HG02885 (cell line): ENCODE data around the gene MIA3.

Source experiments
- ATAC-seq: cut with Tn5 transposase; IDR thresholded peaks from one replicate; pipeline ENCODE4 v1.9.1; 2021; ENCODE audit warnings: mild to moderate bottlenecking; ENCODE audit not compliant: unreplicated experiment, poor library complexity

MIA3 gene

DNA sequence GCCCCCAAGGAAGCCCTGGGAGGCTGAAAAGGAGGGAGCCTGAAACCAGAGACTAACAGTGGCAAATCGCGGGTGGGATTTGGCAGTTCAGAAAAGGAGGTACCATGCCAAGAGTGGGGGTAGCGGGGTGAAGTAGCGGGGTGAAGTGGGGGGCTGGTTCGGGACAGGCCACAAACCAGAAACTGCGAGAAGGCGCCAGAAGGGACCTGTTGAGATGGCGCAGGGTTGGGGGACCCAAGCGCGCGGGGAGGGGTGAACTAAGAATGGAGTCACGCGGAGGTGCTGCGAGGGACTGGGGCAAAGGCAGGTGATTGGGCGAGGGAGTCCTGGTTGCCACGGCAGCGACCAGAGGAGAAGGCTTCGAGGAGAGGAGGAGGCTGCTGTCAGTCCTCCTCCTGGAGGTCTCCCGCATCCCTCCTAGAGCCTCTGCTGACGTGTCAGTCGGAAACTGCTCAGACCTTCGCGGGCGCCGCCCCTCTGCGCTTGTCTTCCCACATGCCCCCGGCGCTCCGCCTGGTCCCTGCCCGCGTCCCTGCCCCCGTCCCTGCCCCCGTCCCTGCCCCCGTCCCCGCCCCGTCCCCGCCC lies 438 bp upstream of the MIA3 start:
- ATAC-seq = peak; percentile 87

DNA sequence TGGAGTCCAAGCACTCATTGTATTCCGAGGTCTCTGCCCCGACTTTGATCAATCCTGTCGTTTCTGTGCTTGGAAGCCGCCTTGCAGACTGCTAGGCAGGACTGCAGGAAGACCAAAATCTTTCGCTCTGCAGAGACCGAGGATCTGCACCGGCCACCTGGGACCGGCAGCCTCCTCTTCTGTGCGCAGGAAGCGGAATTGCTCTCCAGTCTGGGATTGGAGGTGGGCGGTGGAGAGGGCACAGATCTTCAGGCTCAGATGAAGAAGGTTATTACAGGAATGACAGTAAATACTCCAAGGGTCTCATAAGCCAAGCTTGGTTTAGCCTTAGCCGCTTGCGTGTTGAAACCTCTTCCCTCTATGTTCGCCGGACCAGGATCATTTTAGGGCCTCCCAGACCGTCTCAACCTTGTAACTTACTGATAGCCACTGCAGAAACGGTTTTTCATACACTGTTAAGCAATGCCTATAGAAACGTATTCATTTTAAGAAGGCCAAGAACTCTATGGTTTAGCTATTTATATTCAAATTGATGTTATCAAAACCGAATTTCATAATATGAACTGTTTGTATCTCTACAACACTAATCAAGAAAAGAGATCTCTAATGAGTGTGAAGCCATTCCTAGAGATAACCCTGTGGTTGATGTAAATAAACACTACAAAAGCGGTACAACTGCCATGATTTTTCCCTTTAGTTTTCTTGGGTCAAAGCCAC lies 1.1 kb downstream of the MIA3 start:
- ATAC-seq = no peak

DNA sequence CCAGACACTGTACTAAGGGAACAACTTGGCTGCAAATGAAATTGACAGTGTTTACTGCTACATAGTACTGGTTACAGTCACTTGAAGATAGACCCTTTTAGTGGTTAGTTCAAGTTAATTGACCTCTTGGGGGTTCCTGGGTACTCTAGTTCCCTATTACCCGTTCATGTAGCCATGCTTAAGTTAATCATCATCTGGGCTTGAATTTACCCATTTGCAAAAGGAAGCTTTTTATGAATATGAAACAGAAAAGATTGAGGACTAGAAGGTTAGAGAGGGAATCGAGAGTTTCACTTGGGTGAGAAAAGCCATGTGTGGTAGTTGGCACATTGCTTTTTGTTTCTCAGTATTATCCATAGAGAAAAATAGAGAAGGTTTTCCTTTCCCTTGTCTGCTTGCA lies 2.7 kb downstream of the MIA3 start:
- no peak for ATAC-seq

DNA sequence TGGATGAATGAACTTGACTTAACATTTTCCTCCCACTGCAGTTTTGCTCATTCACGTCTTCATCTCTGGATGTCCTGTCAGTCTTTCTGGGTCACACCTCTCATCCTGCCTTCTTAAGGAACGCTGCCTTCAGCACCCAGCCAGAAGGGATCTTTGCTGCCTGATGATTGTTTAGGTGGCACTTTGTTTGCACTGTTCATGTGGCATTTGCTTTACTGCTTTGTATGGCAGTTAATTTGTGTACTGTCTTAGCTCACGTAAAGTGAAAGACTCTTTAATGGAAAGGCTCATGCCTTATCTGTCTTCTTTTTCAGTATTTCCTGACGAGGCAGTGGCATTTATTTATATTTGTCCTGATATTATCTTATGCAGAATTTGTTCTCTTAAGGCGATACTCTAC lies 4.9 kb downstream of the MIA3 start:
- ATAC-seq = no peak

DNA sequence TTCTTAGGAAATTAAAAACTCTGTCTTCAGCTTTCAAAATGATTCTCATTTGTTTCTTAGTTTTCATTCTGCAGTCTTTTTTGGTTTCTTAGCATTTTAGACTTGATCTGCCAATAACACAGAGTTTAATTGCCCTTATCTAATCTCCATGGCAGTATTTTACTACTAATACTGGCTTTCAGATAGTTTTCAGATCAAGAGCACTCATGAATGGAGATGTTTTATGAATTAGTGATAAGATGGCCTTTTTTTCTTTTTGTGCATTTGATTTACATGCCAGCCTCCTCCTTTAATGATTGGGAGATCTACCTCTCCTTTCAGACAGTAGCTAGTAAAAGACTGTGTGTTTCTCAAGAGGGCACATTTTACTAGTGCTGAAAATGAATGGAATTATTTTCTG lies 5.6 kb downstream of the MIA3 start:
- ATAC-seq = no peak

DNA sequence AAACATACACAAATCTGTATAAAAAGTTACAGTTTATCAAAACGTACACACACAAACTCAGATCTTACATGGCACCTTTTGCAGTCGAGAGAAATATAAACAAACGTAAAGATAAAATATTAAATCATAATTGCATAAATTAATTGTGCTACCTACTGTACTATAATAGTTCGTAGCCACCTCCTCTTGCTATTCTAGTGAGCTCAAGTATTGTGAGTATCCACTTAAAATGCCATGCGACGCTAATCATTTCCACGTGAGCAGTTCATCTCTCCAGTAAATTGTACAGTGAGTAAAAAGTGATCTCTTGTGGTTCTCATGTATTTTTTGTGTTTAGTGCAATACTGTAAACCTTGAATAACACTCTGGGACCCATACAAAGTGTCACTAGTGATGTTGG lies 6.3 kb downstream of the MIA3 start:
- no peak for ATAC-seq

DNA sequence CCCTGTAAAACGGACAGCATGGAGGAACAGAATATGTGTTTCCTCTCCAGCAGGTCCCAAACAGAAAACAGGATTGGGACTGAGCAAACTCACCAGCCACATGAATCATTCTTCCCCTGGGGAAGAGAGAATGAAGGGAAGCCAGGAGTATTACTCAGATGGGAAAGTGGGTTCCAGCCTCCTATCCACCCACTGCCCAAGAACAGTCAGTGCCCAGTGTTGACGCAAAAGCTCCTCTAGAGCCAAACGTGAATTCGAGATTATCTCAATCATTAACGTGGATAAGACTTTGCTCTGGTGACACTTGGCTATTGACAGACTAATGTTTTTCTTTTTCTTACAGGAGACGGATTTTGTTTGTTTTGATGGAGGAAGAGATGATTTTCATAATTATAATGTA lies 9.3 kb downstream of the MIA3 start:
- no peak for ATAC-seq

DNA sequence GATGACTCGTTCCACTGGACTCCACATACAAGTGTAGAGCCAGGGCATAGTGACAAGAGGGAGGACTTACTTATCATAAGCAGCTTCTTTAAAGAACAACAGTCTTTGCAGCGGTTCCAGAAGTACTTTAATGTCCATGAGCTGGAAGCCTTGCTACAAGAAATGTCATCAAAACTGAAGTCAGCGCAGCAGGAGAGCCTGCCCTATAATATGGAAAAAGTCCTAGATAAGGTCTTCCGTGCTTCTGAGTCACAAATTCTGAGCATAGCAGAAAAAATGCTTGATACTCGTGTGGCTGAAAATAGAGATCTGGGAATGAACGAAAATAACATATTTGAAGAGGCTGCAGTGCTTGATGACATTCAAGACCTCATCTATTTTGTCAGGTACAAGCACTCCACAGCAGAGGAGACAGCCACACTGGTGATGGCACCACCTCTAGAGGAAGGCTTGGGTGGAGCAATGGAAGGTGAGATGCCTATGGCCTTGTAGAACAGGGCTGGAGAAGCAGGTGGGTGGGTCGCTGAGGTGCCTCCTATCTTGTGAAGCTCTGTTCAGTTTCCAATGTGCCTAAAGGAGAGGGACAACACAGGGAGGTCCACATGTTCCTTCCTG lies 12.1 kb downstream of the MIA3 start:
- no peak for ATAC-seq

DNA sequence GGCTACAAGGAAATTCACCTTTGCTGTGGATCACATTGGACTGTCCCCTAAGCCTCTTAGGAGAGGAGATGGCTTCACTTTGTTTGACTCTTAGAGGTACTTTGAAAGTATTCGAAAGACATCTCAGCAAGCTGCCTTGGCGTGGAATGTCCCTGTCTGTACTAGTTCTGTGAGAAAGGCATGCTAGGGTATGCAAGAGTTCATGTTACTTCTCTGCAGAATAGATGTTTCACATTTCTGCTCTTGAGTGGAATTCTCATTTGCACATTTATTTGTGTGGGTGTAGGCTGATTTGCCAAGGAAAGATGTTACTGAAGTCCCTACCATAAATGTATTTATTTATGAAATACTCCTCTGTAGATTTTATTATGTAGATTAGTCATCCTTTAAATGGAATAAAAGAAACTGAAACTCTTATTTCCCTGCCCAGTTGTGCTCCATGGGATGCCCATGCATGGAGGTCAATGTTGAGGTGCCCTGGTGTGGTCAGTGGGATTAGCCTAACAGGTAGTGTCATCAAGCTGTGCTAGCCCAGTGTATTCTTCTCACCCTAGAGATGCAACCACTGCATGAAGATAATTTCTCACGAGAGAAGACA lies 13.8 kb downstream of the MIA3 start:
- no peak for ATAC-seq

DNA sequence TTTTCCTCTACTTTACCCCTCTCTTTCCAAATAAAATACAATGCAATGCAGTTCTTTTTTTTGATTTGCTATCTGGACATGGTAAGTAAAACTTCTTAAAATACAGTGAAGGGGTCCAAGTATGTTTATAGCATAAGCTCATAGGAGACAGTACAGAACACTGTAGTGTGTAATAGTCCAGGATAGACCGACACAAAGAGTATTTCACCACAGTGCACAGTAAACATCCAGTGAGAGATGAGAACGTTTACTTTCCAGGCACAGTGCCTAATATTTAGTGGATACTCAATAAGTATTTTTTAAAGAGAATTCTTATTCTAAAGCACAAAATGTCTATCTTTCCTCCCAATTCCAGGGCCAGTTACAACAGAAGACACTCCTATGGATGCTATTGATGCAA lies 14.9 kb downstream of the MIA3 start:
- no peak for ATAC-seq

DNA sequence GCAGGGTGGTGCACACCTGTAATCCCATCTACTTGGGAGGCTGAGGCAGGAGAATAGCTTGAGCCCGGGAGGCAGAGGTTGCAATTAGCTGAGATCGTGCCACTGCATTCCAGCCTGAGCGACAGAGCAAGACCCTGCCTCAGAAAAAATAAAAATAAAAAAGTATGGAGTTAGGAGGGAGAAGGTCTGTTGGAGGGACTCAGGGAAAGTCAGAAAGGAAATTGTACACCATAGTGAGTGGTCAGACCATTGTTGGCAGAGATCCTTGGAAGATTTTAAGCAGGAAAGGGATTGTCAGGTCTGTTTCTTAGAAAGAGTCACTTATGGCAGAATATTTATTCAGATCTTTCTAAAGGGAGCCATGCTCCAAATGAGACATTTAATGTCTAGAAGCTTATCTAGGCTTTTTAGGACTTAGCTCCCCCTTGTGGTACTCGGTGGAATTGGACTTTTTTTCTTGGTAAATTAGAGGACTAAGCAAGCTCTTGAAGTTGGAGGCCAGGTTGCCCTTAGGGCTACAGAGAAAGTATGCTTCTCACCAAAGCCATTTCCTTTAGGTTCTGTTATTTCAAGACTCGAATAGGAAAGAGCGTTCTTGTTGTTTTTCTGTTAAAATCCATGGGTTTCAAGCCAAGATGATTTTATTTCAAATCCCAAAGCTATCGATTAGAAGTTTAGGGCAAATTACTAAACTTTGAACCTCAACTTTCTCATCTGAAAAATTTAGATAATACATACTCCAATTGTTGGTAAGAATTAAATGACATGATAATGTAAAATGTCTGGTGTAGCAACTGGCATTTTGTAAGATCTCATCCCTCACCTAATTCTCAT lies 16.5 kb downstream of the MIA3 start:
- no peak for ATAC-seq

DNA sequence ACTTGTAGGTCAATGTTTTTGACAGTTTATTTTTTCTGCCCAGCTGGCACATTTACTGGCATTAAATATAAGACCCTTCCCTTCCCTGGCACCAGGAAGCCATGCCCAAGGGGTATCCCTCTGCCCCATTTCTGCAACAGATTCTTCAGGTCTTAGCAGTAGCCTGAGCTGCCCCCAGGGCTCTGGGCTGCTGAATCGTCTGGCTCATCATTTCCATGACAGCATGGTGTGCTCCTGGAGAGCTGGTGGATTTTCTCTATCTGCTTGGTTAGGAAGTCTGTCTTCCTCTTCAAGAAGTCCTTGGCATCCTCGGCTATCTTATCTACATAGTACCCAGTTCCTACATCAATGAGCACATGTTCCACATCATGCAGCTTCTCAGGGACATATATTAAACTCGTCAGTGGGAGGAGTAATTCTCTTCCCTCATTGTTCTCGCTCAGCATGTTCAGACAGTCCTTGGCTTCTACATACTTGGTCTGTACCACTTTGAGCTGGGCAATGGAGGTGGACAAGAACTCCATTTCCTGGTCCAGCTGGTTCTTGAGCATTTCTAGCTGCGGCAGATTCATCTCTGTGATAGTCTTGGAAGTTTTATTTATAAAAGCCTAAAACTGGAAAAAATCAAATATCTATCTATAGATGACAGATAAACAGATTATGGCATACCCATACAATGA lies 23.5 kb downstream of the MIA3 start:
- ATAC-seq = no peak

DNA sequence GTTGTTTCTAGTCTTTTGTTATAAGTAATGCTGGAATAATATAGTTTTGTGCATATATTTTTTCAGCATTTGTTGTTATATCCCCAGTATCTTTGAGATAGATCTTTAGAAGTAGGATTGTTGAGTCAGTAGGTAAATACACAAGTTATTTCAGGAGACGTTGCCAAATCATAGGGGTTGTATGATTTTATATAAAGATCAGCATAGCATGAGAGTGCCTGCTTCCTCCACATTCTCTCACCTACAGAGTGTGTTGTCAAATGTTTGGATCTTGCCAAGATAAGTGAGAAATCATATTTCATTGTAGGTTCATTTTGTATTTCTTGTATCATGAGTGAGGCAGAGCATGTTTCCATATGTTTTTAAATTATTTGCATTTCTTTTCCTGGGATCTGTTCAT lies 24.6 kb downstream of the MIA3 start:
- no peak for ATAC-seq

DNA sequence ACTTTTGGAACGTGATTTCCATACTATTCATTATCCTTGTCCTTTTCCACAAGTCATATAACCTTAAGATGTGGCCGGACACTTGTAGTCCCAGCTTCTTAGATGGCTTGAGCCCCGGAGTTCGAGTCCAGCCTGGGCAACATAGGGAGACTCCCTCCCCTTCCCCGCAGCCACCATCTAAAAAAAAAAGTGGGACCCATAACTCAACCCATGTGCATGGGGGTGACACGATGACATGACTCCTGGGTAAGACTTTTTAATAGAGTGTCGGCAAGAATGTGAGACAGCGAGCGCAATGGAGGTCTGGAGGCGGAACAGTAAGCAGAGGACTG lies 25.7 kb downstream of the MIA3 start:
- no peak for ATAC-seq

DNA sequence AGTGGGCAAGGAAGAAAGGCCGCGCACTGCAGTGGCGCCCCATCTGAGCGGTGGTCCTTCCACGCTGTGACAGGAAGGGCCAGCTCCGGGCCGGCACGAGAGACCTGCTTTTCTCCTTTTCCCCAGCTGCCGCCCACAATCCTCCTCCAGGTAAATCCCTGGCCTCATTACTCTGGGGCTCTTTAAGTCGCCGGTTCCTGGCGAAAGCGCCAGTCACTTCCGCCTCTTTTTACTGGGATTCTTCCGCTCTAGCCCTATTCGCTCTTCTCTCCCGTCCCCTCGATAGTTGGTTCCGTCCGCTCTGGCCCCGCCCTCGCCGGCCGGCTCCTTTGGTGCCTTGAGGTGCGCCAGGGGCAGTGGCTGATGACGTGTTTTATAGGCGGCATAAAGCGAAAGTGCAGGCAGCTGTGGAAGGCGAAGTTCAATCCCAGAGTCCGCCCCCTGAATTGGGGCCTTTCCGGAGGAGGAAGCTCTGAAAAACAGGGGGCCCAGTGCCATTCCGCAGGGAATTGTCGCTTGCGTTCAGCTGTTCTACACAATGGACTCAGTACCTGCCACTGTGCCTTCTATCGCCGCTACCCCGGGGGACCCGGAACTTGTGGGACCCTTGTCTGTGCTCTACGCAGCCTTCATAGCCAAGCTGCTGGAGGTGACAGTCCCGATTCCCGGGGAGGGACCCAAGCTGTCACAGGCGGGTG lies 26.2 kb downstream of the MIA3 start:
- ATAC-seq = peak; percentile 98

DNA sequence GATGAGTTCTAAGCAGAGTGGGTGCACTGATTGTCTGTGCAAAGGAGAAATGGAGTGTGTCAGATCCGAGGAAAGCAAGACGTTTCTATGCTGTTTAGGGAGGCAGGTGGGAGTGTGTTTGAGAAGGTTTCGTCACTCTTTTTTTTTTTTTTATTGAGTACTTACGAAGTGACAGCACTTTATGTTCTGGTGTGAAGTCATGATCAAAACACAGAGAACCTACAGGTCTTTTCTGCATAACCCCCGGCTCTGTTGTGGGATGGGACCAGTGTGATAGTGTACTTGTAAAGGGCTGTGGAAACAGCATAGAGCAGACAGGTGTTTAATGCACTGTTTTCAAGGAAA lies 26.7 kb downstream of the MIA3 start:
- ATAC-seq = no peak

DNA sequence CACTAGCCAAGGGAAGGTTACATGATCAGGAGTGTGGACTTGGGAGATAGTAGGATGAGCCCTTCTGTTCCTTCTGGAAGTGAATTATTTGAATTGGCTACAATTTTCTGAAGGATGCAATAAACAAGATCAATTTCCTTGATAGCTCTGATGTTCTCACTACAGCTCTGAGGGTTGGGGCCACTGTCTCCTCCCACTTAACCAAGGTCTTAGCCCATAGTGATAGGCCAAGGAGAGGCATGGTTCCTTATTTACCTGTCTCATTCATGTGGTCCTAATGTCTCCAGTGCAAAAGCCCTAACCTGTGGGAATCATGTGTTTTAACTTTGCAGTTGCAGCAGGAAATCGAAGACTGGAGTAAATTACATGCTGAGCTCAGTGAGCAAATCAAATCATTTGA lies 34.8 kb downstream of the MIA3 start:
- ATAC-seq = no peak

DNA sequence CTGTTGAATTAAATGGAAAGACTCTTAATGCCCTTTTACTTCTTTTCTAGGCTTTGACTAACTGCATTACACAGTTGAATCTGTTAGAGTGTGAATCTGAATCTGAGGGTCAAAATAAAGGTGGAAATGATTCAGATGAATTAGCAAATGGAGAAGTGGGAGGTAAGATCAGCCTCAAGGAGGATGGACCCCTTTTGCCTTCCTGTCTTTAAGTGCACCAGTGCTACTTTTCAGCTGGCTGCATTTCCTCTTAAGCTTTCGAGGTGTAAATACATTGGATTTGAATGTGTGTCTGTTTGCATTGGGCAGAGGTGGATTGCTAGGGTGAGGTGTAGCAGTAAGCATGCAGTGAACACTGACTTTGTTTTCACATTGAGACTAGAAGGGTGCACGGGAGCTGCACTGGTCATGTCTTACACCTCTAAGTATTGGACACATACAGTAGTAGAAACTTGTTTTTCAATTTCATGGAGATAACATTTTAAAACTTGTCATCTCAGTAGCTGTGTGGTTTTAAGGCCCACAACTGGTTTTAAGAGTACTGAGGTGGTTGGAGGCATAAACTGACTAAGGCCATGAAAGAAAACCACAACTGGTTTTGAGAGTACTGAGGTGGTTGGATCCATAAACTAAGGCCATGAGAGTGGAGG lies 35.4 kb downstream of the MIA3 start:
- ATAC-seq = peak; percentile 78

DNA sequence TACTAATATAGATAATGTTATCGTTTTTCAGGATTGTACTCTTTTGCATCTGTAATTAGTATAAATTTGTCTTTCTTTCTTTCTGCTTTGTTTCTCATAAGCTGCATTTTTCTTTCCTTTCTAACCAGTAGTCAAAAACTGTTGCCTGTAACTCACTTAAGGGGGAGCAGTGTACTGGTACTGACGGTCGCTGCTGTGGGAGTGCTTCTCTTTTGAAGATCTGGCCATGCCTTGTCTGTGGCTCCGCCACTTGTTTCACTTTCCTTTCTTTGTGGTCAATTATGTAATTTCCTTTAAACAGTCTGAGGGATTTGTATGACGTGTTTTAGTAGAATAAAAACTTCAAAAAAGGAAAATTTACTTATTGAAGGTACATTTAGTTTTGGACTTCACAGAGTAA lies 37.0 kb downstream of the MIA3 start:
- ATAC-seq = peak; percentile 94
